Glutamatergic neuron (in vitro differentiated cells): ENCODE results near the gene SHANK1. TPM values are rescaled to one million over a fixed set of nuclear protein-coding genes. Genes with fewer than 3 reads are reported as not detected.

Experiments used
- DNase-seq: peaks from one replicate; pipeline ENCODE4 v3.0.0; 2022
- H3K27ac Mint-ChIP-seq: one replicate; pipeline ENCODE4 v1.8.0; 2020; ENCODE audit warnings: mild to moderate bottlenecking, mixed read lengths, inconsistent platforms; ENCODE audit not compliant: unreplicated experiment
- H3K27me3 Mint-ChIP-seq: one replicate; pipeline ENCODE4 v1.8.0; 2020; ENCODE audit warnings: mild to moderate bottlenecking, moderate library complexity, mixed read lengths, inconsistent platforms; ENCODE audit not compliant: unreplicated experiment
- H3K36me3 Mint-ChIP-seq: one replicate; pipeline ENCODE4 v1.8.0; 2020; ENCODE audit warnings: mild to moderate bottlenecking, mixed read lengths, inconsistent platforms; ENCODE audit not compliant: unreplicated experiment
- H3K4me1 Mint-ChIP-seq: one replicate; pipeline ENCODE4 v1.8.0; 2020; ENCODE audit warnings: mild to moderate bottlenecking, low read depth, mixed read lengths, inconsistent platforms; ENCODE audit not compliant: unreplicated experiment
- H3K4me3 Mint-ChIP-seq: one replicate; pipeline ENCODE4 v1.8.0; 2020; ENCODE audit warnings: mild to moderate bottlenecking, mixed read lengths, inconsistent platforms; ENCODE audit not compliant: unreplicated experiment
- H3K9me3 Mint-ChIP-seq: one replicate; pipeline ENCODE4 v1.8.0; 2020; ENCODE audit warnings: mild to moderate bottlenecking, moderate library complexity, mixed read lengths, inconsistent platforms; ENCODE audit not compliant: unreplicated experiment
- total RNA-seq: library from RNA; stranded (reverse); fragmentation: NEBNext Ultra II Directional; extraction: Animal tissue kit (Norgen Biotek cat#: 25700); gene quantifications from one replicate; pipeline ENCODE4 v1.2.1, GENCODE V29; 2021; ENCODE audit not compliant: unreplicated experiment
- TF ChIP-seq, protein P1 (sequence below): fragments of 200-600 bp; sonication (generic); IDR thresholded peaks from one replicate; pipeline ENCODE4 v1.5.0; 2021; ENCODE audit not compliant: partially characterized antibody, unreplicated experiment

Gene SHANK1
- total RNA-seq, 1 donor from 2014 or later, result 19.0 TPM

DNA sequence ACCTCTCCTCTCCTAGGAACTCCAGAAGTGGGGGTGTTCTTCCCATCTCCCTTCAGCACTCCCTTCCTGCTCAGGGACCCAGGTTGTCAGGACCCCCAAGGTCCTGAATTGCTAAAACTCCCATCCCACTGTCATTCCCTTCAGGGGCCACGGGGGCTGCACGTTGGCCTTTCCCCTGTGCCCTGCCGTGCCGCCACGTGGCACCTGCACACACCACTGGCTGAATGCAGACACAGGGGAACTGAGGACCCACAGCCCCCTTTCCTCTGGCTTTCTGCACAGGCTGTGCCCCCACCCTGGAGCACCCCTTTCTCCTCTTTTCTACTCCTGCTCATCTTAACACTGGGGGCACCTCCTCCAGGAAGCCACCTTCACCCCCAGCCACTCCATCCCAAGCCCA is 9.0 kb downstream of the SHANK1 start:
- no peak for DNase-seq
- H3K27ac Mint-ChIP-seq, result no peak overlapping the region
- peaks cover 19% of the 10 kb centered on the region for H3K27me3 Mint-ChIP-seq
- H3K4me3 Mint-ChIP-seq, result no peak overlapping the region
- no peaks in the 10 kb centered on the region for H3K36me3 Mint-ChIP-seq
- TF ChIP-seq, protein P1, sequence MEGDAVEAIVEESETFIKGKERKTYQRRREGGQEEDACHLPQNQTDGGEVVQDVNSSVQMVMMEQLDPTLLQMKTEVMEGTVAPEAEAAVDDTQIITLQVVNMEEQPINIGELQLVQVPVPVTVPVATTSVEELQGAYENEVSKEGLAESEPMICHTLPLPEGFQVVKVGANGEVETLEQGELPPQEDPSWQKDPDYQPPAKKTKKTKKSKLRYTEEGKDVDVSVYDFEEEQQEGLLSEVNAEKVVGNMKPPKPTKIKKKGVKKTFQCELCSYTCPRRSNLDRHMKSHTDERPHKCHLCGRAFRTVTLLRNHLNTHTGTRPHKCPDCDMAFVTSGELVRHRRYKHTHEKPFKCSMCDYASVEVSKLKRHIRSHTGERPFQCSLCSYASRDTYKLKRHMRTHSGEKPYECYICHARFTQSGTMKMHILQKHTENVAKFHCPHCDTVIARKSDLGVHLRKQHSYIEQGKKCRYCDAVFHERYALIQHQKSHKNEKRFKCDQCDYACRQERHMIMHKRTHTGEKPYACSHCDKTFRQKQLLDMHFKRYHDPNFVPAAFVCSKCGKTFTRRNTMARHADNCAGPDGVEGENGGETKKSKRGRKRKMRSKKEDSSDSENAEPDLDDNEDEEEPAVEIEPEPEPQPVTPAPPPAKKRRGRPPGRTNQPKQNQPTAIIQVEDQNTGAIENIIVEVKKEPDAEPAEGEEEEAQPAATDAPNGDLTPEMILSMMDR, result no peak
- no peaks in the 10 kb centered on the region for H3K4me1 Mint-ChIP-seq
- no peaks in the 10 kb centered on the region for H3K9me3 Mint-ChIP-seq

DNA sequence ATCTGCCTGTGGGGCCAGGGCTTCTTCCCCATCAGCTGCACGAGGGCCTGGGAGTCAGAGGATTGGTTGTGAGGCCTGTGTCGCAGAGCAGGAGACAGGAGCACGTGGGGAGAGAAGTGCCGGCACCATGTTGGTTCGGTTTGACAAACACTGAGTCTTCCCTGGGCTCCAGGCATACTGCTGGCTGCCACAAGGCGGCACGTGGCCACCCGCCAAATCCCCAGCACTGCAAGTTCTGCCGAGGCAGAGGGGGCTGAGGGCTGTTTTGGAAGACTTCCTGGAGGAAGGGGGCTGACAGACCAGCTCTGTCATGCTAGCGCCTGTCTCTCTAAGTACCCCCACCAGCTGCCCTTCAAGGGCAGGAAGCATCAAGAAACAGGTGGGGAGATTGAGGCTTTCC is 9.5 kb downstream of the SHANK1 start:
- H3K36me3 Mint-ChIP-seq, result no peaks in the 10 kb centered on the region
- no peaks in the 10 kb centered on the region for H3K9me3 Mint-ChIP-seq
- H3K27ac Mint-ChIP-seq, result no peak overlapping the region
- H3K4me1 Mint-ChIP-seq, result no peaks in the 10 kb centered on the region
- DNase-seq, result no peak
- TF ChIP-seq, protein P1, result peak; percentile 25
- no peak overlapping the region for H3K4me3 Mint-ChIP-seq
- peaks cover 17% of the 10 kb centered on the region for H3K27me3 Mint-ChIP-seq

- Mint-ChIP-seq H3K27me3 (peaks cover 17% of the 10 kb centered on the region), H3K27ac (no peak overlapping the region), H3K4me3 (no peak overlapping the region), H3K4me1 (no peaks in the 10 kb centered on the region), H3K36me3 (no peaks in the 10 kb centered on the region), H3K9me3 (no peaks in the 10 kb centered on the region)
- TF ChIP-seq, protein P1, result no peak
- no peak for DNase-seq
Measured at GRCh38 chr19:50708179-50708879, 11.3 kb downstream of the SHANK1 start.

DNA sequence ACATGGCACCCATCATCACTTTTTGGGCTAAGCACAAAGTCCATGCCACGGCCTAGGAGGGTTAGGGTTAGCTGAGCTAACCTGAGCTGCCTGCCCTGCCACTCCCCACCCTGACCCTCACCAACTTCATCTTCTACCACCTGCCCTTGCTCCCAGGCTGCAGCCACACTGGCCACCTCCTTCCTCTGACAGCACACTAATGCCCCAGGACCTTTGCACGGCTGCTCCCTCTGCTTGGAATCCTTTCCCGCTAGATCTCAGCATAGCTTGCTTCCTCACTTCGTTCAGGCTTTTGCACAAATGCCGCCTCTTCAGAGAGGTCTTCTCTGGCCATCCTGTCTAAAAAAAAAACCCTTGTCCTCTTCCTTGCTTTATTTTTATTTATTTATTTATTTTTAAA is 13.2 kb downstream of the SHANK1 start:
- TF ChIP-seq, protein P1, result no peak

GRCh38 chr19:50705422-50706019 is 14.1 kb downstream of the SHANK1 start:
- Mint-ChIP-seq H3K36me3 (no peaks in the 10 kb centered on the region), H3K4me1 (no peaks in the 10 kb centered on the region), H3K27me3 (peaks cover 10% of the 10 kb centered on the region), H3K4me3 (no peak overlapping the region), H3K27ac (no peak overlapping the region), H3K9me3 (no peaks in the 10 kb centered on the region)
- DNase-seq, result no peak
- TF ChIP-seq, protein P1, result peak; percentile 61

More for the DNA sequence above, 13.2 kb downstream of the SHANK1 start:
- no peaks in the 10 kb centered on the region for H3K36me3 Mint-ChIP-seq
- DNase-seq, result no peak
- peaks cover 13% of the 10 kb centered on the region for H3K27me3 Mint-ChIP-seq
- peak overlapping the region; percentile 71 for H3K4me3 Mint-ChIP-seq
- no peaks in the 10 kb centered on the region for H3K9me3 Mint-ChIP-seq
- H3K27ac Mint-ChIP-seq, result no peak overlapping the region
- no peaks in the 10 kb centered on the region for H3K4me1 Mint-ChIP-seq
